ENCODE measurements around the gene SLC9A3. TPM values are rescaled to one million over a fixed set of nuclear protein-coding genes. Genes with fewer than 3 reads are reported as not detected.

Gene SLC9A3
- total RNA-seq, 1 experiment from 2014 or later: 0.85 TPM

GRCh38 chr5:468401-468800 lies 55.8 kb downstream of the SLC9A3 start:
- no peaks in the 10 kb centered on the region for H3K4me1 ChIP-seq (ENCODE audit: insufficient read depth, low read length)
- TF ChIP-seq CTCF (conservative IDR thresholded peaks at IDR 0.05): no peak

More at GRCh38 chr5:468401-468800, 55.8 kb downstream of the SLC9A3 start:
- Histone ChIP-seq H3K56ac (ENCODE audit: insufficient read length, low read depth, low read length) (no peak overlapping the region), H3K4ac (ENCODE audit: low read depth, low read length) (no peak overlapping the region), H4K20me1 (ENCODE audit: control insufficient read depth, insufficient read depth, insufficient read length) (no peaks in the 10 kb centered on the region), H2BK12ac (ENCODE audit: insufficient read length, low read depth, low read length) (no peak overlapping the region), H3K18ac (ENCODE audit: insufficient read length, low read depth, low read length) (no peak overlapping the region), H2BK20ac (ENCODE audit: low read depth, low read length, poor library complexity, severe bottlenecking) (no peak overlapping the region), H2BK5ac (ENCODE audit: insufficient read length, low read length) (no peak overlapping the region), H3K9me3 (ENCODE audit: control insufficient read depth, low read depth, low read length) (no peaks in the 10 kb centered on the region), H3K79me2 (ENCODE audit: insufficient read depth, low read length) (no peaks in the 10 kb centered on the region), H2AFZ (ENCODE audit: low read length) (no peak overlapping the region), H4K8ac (replicated peaks; ENCODE audit: insufficient read length, low read depth, low read length) (no peak overlapping the region), H3K23me2 (ENCODE audit: insufficient read length, low read depth, low read length, poor library complexity, severe bottlenecking) (peaks cover 8% of the 10 kb centered on the region), H3K27ac (ENCODE audit: insufficient read length, low read depth, low read length) (no peak overlapping the region), H3K79me1 (ENCODE audit: insufficient read depth, low read depth, low read length, poor library complexity, severe bottlenecking) (no peaks in the 10 kb centered on the region), H4K5ac (ENCODE audit: insufficient read length, low read depth, low read length) (no peak overlapping the region), H3K9ac (ENCODE audit: extremely low read depth, insufficient read length, low read length) (no peak overlapping the region), H3K14ac (ENCODE audit: insufficient read depth, low read length) (no peak overlapping the region), H3K23ac (ENCODE audit: insufficient read length, low read depth, low read length) (no peak overlapping the region), H3T11ph (ENCODE audit: low read length) (no peak overlapping the region), H2AK5ac (ENCODE audit: insufficient read length, low read length) (no peak overlapping the region), H4K91ac (ENCODE audit: insufficient read length, low read depth, low read length) (no peak overlapping the region), H2BK120ac (ENCODE audit: low read depth, low read length, poor library complexity, severe bottlenecking) (no peak overlapping the region), H3K4me2 (ENCODE audit: insufficient read depth, insufficient read length, low read length) (no peak overlapping the region), H3K27me3 (ENCODE audit: insufficient read depth, low read length) (no peaks in the 10 kb centered on the region), H2BK15ac (ENCODE audit: low read depth, low read length) (no peak overlapping the region)
- Mint-ChIP-seq H3K4me3 (no peak overlapping the region), H3K4me1 (peaks cover 7% of the 10 kb centered on the region in 2 experiments), H3K27ac (no peak overlapping the region), H3K27me3 (ENCODE audit: low read depth) (peaks cover 3% of the 10 kb centered on the region), H3K9me3 (no peaks in the 10 kb centered on the region), H3K36me3 (ENCODE audit: insufficient read depth in 1 of 3, low read depth in 3 of 3) (peaks cover 0 to 15% (median 9%) of the 10 kb centered on the region in 3 experiments; a peak in 4 of 7 replicates)
- no peak for DNase-seq
- whole genome bisulfite sequencing (ENCODE audit: extremely low coverage, insufficient read length, low lambda C conversion rate): no CpG with 5 or more reads among the region's 6 CpGs

All from H9 (cell line).